Tibial nerve (tissue), 4 donors: ENCODE data around the gene PDE6D. TPM values are rescaled to one million over a fixed set of nuclear protein-coding genes. Genes with fewer than 3 reads are reported as not detected.

Experiments
- DNase-seq, 2 donors: peaks; one replicate each; pipeline ENCODE4 v3.0.0-alpha.2; 2019; ENCODE audit warnings: low spot score in 2 of 2
- H3K27ac ChIP-seq, 4 donors: fragments of 200-600 bp; sonication (generic) in 3 of 4; one replicate each; pipeline ENCODE4 v1.5.1; 2017 to 2019; ENCODE audit warnings: mild to moderate bottlenecking in 1 of 4
- H3K27me3 ChIP-seq, 2 donors: fragments of 200-600 bp; sonication (generic) in 1 of 2; one replicate each; pipeline versions ENCODE4 v1.5.1 to v1.6.0; 2017 to 2019
- H3K36me3 ChIP-seq, 3 donors: fragments of 200-600 bp; sonication (generic); one replicate each; pipeline ENCODE4 v1.5.1; 2018 to 2019
- H3K4me1 ChIP-seq, 4 donors: fragments of 200-600 bp; sonication (generic) in 3 of 4; one replicate each; pipeline ENCODE4 v1.5.1; 2017 to 2019
- H3K4me3 ChIP-seq, 4 donors: fragments of 200-600 bp; sonication (generic) in 3 of 4; one replicate each; pipeline ENCODE4 v1.5.1; 2017 to 2019; ENCODE audit warnings: mild to moderate bottlenecking in 1 of 4, moderate library complexity in 1 of 4
- H3K9me3 ChIP-seq, 4 donors: fragments of 200-600 bp; sonication (generic) in 3 of 4; one replicate each; pipeline ENCODE4 v1.5.1; 2017 to 2019
- CTCF ChIP-seq, 5 experiments: fragments of 200-600 bp in 3 of 5; fragments of 450-650 bp in 2 of 5; sonication (generic) in 3 of 5; IDR thresholded peaks; one replicate each; pipeline ENCODE4 v1.5.1; 2016 to 2019; ENCODE audit warnings: antibody characterized with exemption in 5 of 5, mild to moderate bottlenecking in 3 of 5, moderate library complexity in 2 of 5
- EP300 ChIP-seq, 2 donors: sonication (generic); formaldehyde crosslinking; IDR thresholded peaks; one replicate each; pipeline ENCODE4 v1.6.1; 2017; ENCODE audit warnings: antibody characterized with exemption in 2 of 2, mild to moderate bottlenecking in 1 of 2
- POLR2A ChIP-seq, 2 donors: fragments of 450-650 bp; IDR thresholded peaks; one replicate each; pipeline ENCODE4 v1.6.1; 2017; ENCODE audit warnings: antibody characterized with exemption in 2 of 2, mild to moderate bottlenecking in 2 of 2, moderate library complexity in 2 of 2
- WGBS, 2 donors: methylation state at CpG; one replicate each; pipeline ENCODE4 v1.1.5; 2018; 5-methylcytosine and 5-hydroxymethylcytosine counted together
- total RNA-seq, 4 donors: library from RNA; depleted of rRNA; stranded (reverse); fragments of >200 nt; gene quantifications; one replicate each; pipeline ENCODE4 v1.1.0, GENCODE V29; 2016

Gene PDE6D
- 10 to 100 TPM; 18.6 to 30.8 (median 26.6) TPM for total RNA-seq

- DNase-seq = peak; percentile 96 to 99
- H3K4me3 ChIP-seq = peak within 1 kb of the TSS; percentile 62 to 93 (median 85)
- no peaks in the 10 kb centered on the region for H3K27me3 ChIP-seq
- H3K36me3 ChIP-seq = no peaks in the 10 kb centered on the region
- peak; percentile 65 to 92 for TF ChIP-seq EP300 (IDR thresholded peaks at IDR 0.05)
- peak in 1 of 5 experiments; percentile 62 for TF ChIP-seq CTCF (IDR thresholded peaks at IDR 0.05)
- TF ChIP-seq POLR2A (IDR thresholded peaks at IDR 0.05) = peak; percentile 73 to 92
- H3K27ac ChIP-seq = peak within 1 kb of the TSS; percentile 80 to 89 (median 88)
- peaks cover 0 to 51% (median 25%) of the 10 kb centered on the region in 4 donors for H3K4me1 ChIP-seq
- 0% methylated on average over 18 to 62 of the region's 67 CpGs for WGBS, 2 donors
- no peaks in the 10 kb centered on the region for H3K9me3 ChIP-seq
Measured at GRCh38 chr2:231780909-231781797, at the start of gene PDE6D. Gene PDE6D (minus strand): TSS chr2:231781282. CDS start chr2:231781114, 168 bp downstream.

GRCh38 chr2:231821908-231822307 is 40.8 kb upstream of the PDE6D start:
- no peaks in the 10 kb centered on the region for H3K27me3 ChIP-seq
- H3K27ac ChIP-seq = no peak overlapping the region
- no peaks in the 10 kb centered on the region for H3K4me1 ChIP-seq
- no peak for TF ChIP-seq EP300 (IDR thresholded peaks at IDR 0.05)
- H3K4me3 ChIP-seq = no peak overlapping the region
- H3K36me3 ChIP-seq = peaks cover 0 to under 1% (median 0%) of the 10 kb centered on the region in 3 donors
- DNase-seq = no peak
- WGBS, 2 donors = 58 to 66% methylated on average over 3 of the region's 3 CpGs
- peaks cover 0 to 10% (median 2%) of the 10 kb centered on the region in 4 donors for H3K9me3 ChIP-seq

GRCh38 chr2:231820786-231821303 is 39.8 kb upstream of the PDE6D start:
- TF ChIP-seq EP300 (IDR thresholded peaks at IDR 0.05) (no peak), CTCF (IDR thresholded peaks at IDR 0.05) (no peak), POLR2A (IDR thresholded peaks at IDR 0.05) (no peak)
- Histone ChIP-seq H3K27me3 (no peaks in the 10 kb centered on the region), H3K36me3 (peaks cover 0 to 10% (median 0%) of the 10 kb centered on the region in 3 donors), H3K4me1 (no peaks in the 10 kb centered on the region), H3K9me3 (peaks cover 0 to 10% (median 2%) of the 10 kb centered on the region in 4 donors), H3K4me3 (no peak overlapping the region), H3K27ac (no peak overlapping the region)
- no peak for DNase-seq
- 60 to 67% methylated on average over 12 of the region's 12 CpGs for WGBS, 2 donors

GRCh38 chr2:231819447-231820042 is 38.5 kb upstream of the PDE6D start:
- Histone ChIP-seq H3K9me3 (peaks cover 0 to 18% (median 2%) of the 10 kb centered on the region in 4 donors), H3K36me3 (peaks cover 0 to 20% (median 0%) of the 10 kb centered on the region in 3 donors), H3K27ac (no peak overlapping the region), H3K4me1 (no peaks in the 10 kb centered on the region), H3K4me3 (no peak overlapping the region), H3K27me3 (no peaks in the 10 kb centered on the region)
- no peak for DNase-seq
- TF ChIP-seq EP300 (IDR thresholded peaks at IDR 0.05) (no peak), POLR2A (IDR thresholded peaks at IDR 0.05) (no peak), CTCF (IDR thresholded peaks at IDR 0.05) (no peak)
- 63 to 68% methylated on average over 2 of the region's 2 CpGs for WGBS, 2 donors

GRCh38 chr2:231816327-231817026 is 35.4 kb upstream of the PDE6D start:
- H3K4me1 ChIP-seq = no peaks in the 10 kb centered on the region
- H3K9me3 ChIP-seq = peaks cover 0 to 9% (median 0%) of the 10 kb centered on the region in 4 donors
- TF ChIP-seq CTCF (IDR thresholded peaks at IDR 0.05) = no peak
- TF ChIP-seq POLR2A (IDR thresholded peaks at IDR 0.05) = no peak
- TF ChIP-seq EP300 (IDR thresholded peaks at IDR 0.05) = no peak
- 94 to 95% methylated on average over 8 of the region's 8 CpGs for WGBS, 2 donors
- no peak overlapping the region for H3K27ac ChIP-seq
- no peaks in the 10 kb centered on the region for H3K27me3 ChIP-seq
- no peak for DNase-seq
- peaks cover 0 to 49% (median 4%) of the 10 kb centered on the region in 3 donors for H3K36me3 ChIP-seq
- no peak overlapping the region for H3K4me3 ChIP-seq
